HG02798 (cell line): Measurements from ENCODE around the gene MYO9B.

Experiments used
- ATAC-seq: cut with Tn5 transposase; IDR thresholded peaks from one replicate; pipeline ENCODE4 v1.9.1; 2021; ENCODE audit warnings: mild to moderate bottlenecking; ENCODE audit not compliant: unreplicated experiment, poor library complexity

Gene MYO9B

GRCh38 chr19:17234911-17235299 lies 159.3 kb downstream of the MYO9B start:
- peak; percentile 53 for ATAC-seq

- ATAC-seq = peak; percentile 69
These were observed 159.9 kb downstream of the MYO9B start for GRCh38 chr19:17235300-17235970.

GRCh38 chr19:17235971-17236777 lies 160.6 kb downstream of the MYO9B start:
- peak; percentile 23 for ATAC-seq

- ATAC-seq = no peak
These were observed 161.4 kb downstream of the MYO9B start for GRCh38 chr19:17236811-17237543.

GRCh38 chr19:17237747-17238706 lies 162.4 kb downstream of the MYO9B start:
- ATAC-seq = no peak

- ATAC-seq = no peak
These were observed 164.6 kb downstream of the MYO9B start for GRCh38 chr19:17240062-17240752.

GRCh38 chr19:17240826-17241399 lies 165.3 kb downstream of the MYO9B start:
- ATAC-seq = no peak

- no peak for ATAC-seq
These were observed 167.0 kb downstream of the MYO9B start for GRCh38 chr19:17242431-17243208.

GRCh38 chr19:17243211-17243829 lies 167.7 kb downstream of the MYO9B start:
- no peak for ATAC-seq

- no peak for ATAC-seq
These were observed 168.4 kb downstream of the MYO9B start for GRCh38 chr19:17243830-17244617.

- ATAC-seq = peak; percentile 8
These were observed 169.3 kb downstream of the MYO9B start for GRCh38 chr19:17244618-17245534.

GRCh38 chr19:17245535-17245984 lies 170.0 kb downstream of the MYO9B start, which contains the start of gene NR2F6:
TSS of gene NR2F6 (minus strand) at chr19:17245919. CDS start at chr19:17245220, 699 bp downstream.
- peak; percentile 5 for ATAC-seq

- ATAC-seq = no peak
These were observed 171.3 kb downstream of the MYO9B start for GRCh38 chr19:17246681-17247425.

- ATAC-seq = no peak
These were observed 172.6 kb downstream of the MYO9B start for GRCh38 chr19:17248011-17248776.
